B cell (primary cell): Measurements from ENCODE around the gene MOB3B. TPM values are rescaled to one million over a fixed set of nuclear protein-coding genes. Genes with fewer than 3 reads are reported as not detected.

Experiments used
- ATAC-seq: fragments of 200-7000 bp; cut with Tn5 transposase; one replicate; pipeline ENCODE4 v1.10.0; 2021; ENCODE audit warnings: low read depth, mild to moderate bottlenecking, moderate number of reproducible peaks, moderate library complexity
- CTCF ChIA-PET: fragments of 350-600 bp; sonication (Branson Sonifier 250); formaldehyde crosslinking; loops from one replicate; lab custom pipeline; 2021; ENCODE audit warnings: antibody characterized with exemption, inconsistent platforms; lab: Charles Lee
- POLR2A ChIA-PET: fragments of 350-600 bp; sonication (Branson Sonifier 250); formaldehyde crosslinking; loops from one replicate; lab custom pipeline; 2021; ENCODE audit warnings: antibody characterized with exemption; lab: Charles Lee
- DNase-seq: peaks from one replicate; pipeline ENCODE4 v3.0.0; 2013
- H2AFZ ChIP-seq: 2 replicates; pipeline ENCODE4 v1.6.1; 2012; ENCODE audit warnings: mild to moderate bottlenecking, low read depth, low read length; ENCODE audit not compliant: insufficient read depth, poor library complexity, severe bottlenecking
- H3K27ac ChIP-seq, 2 donors: 1 replicate in 1 of 2; 2 replicates in 1 of 2; pipeline ENCODE4 v1.5.1; 2012 to 2013; ENCODE audit warnings: low read length in 2 of 2, mild to moderate bottlenecking in 2 of 2, moderate library complexity in 1 of 2
- H3K27me3 ChIP-seq, 4 experiments: fragments of 200-600 bp in 1 of 4; sonication (generic) in 1 of 4; replicated peaks in 1 of 4; 1 replicate in 2 of 4; 2 replicates in 2 of 4; pipeline versions ENCODE4 v1.6.1 to v1.7.0; 2013 to 2016; ENCODE audit warnings: low read length in 3 of 4, mild to moderate bottlenecking in 2 of 4, mixed read lengths in 1 of 4, moderate library complexity in 1 of 4; ENCODE audit not compliant: insufficient read depth in 4 of 4, control insufficient read depth in 3 of 4; ENCODE audit errors: control extremely low read depth in 1 of 4
- H3K36me3 ChIP-seq, 2 experiments: replicated peaks in 1 of 2; 1 replicate in 1 of 2; 2 replicates in 1 of 2; pipeline versions ENCODE4 v1.6.1 to v1.7.1; 2013; ENCODE audit warnings: low read length in 1 of 2; ENCODE audit not compliant: insufficient read depth in 2 of 2, control insufficient read depth in 1 of 2; ENCODE audit errors: control extremely low read depth in 1 of 2, extremely low read depth in 1 of 2
- H3K4me1 ChIP-seq, 2 donors: fragments of 200-600 bp in 1 of 2; sonication (generic) in 1 of 2; 1 replicate in 1 of 2; 2 replicates in 1 of 2; pipeline versions ENCODE4 v1.5.1 to v1.6.1; 2013 to 2017; ENCODE audit warnings: low read length in 2 of 2; ENCODE audit not compliant: control insufficient read depth in 2 of 2, insufficient read depth in 2 of 2
- H3K4me2 ChIP-seq: replicated peaks from 2 replicates; pipeline ENCODE3; 2012; ENCODE audit warnings: mild to moderate bottlenecking, low read depth, low read length; ENCODE audit not compliant: poor library complexity, severe bottlenecking
- H3K4me3 ChIP-seq, 5 experiments: fragments of 200-600 bp in 1 of 5; sonication (generic) in 1 of 5; 1 replicate in 3 of 5; 2 replicates in 2 of 5; pipeline versions ENCODE4 v1.5.1 to v1.7.0; 2011 to 2016; ENCODE audit warnings: low read length in 4 of 5, mild to moderate bottlenecking in 4 of 5, low read depth in 2 of 5, control low read depth in 1 of 5, moderate library complexity in 1 of 5; ENCODE audit not compliant: insufficient read depth in 1 of 5; ENCODE audit errors: control extremely low read depth in 1 of 5, extremely low read depth in 1 of 5
- H3K79me2 ChIP-seq: fragments of 200-600 bp; sonication (generic); one replicate; pipeline ENCODE4 v1.6.0; 2016; ENCODE audit warnings: low read length; ENCODE audit not compliant: control insufficient read depth, insufficient read depth
- H3K9ac ChIP-seq: fragments of 200-600 bp; sonication (generic); 2 replicates; pipeline ENCODE4 v1.6.1; 2017; ENCODE audit warnings: mild to moderate bottlenecking, low read length, moderate library complexity
- H3K9me3 ChIP-seq, 3 donors: one replicate each; pipeline versions ENCODE4 v1.6.1 to v1.7.1; 2013; ENCODE audit warnings: low read length in 2 of 3; ENCODE audit not compliant: control insufficient read depth in 2 of 3, insufficient read depth in 1 of 3; ENCODE audit errors: control extremely low read depth in 1 of 3
- H4K20me1 ChIP-seq: 2 replicates; pipeline ENCODE4 v1.6.0; 2012; ENCODE audit warnings: mild to moderate bottlenecking, low read length; ENCODE audit not compliant: insufficient read depth, control insufficient read depth, poor library complexity, severe bottlenecking
- H3K27ac Mint-ChIP-seq: one replicate; pipeline ENCODE4 v1.8.0; 2021; ENCODE audit warnings: mixed read lengths
- H3K27me3 Mint-ChIP-seq: one replicate; pipeline ENCODE4 v1.8.0; 2021; ENCODE audit warnings: mixed read lengths
- H3K4me1 Mint-ChIP-seq: one replicate; pipeline ENCODE4 v1.8.0; 2021; ENCODE audit warnings: mixed read lengths
- H3K4me3 Mint-ChIP-seq: one replicate; pipeline ENCODE4 v1.8.0; 2021; ENCODE audit warnings: mixed read lengths
- H3K9me3 Mint-ChIP-seq: one replicate; pipeline ENCODE4 v1.8.0; 2022; ENCODE audit warnings: mixed read lengths; ENCODE audit not compliant: insufficient read depth
- EZH2 ChIP-seq: IDR thresholded peaks from 2 replicates; pipeline ENCODE4 v1.6.1; 2012; ENCODE audit warnings: borderline replicate concordance, low read depth, mild to moderate bottlenecking, moderate library complexity, low read length; ENCODE audit not compliant: insufficient read depth, poor library complexity, severe bottlenecking
- WGBS: methylation state at CpG from one replicate; pipeline ENCODE4 v1.1.5; 2013; ENCODE audit warnings: missing lambda C conversion rate; ENCODE audit not compliant: insufficient coverage; 5-methylcytosine and 5-hydroxymethylcytosine counted together
- intact Hi-C: fragments of 100-400 bp; cut with micrococcal nuclease; formaldehyde crosslinking; loops from one replicate; pipeline ENCODE4 v1.10.0; 2022
- polyA plus RNA-seq: library from polyadenylated mRNA; depleted of rRNA; stranded (reverse); fragments of >200 nt; gene quantifications from 2 replicates; pipeline ENCODE4 v1.2.3, GENCODE V29; 2012
- total RNA-seq, 2 donors: library from RNA; stranded (reverse); fragments of 120-200 nt in 1 of 2; gene quantifications; 1 replicate in 1 of 2; 2 replicates in 1 of 2; pipeline versions ENCODE4 v1.2.3 to v1.2.4, GENCODE V29; 2013 to 2022
- TF ChIP-seq, protein P1 (sequence below): fragments of 200-600 bp; IDR thresholded peaks from one replicate; pipeline ENCODE4 v1.8.0; 2022; ENCODE audit warnings: antibody characterized with exemption, mild to moderate bottlenecking

Gene MOB3B
- total and polyA plus RNA-seq, 2 donors (not counting 1 experiment from before 2014, with no cell fraction given): 7.3 to 7.9 TPM

DNA sequence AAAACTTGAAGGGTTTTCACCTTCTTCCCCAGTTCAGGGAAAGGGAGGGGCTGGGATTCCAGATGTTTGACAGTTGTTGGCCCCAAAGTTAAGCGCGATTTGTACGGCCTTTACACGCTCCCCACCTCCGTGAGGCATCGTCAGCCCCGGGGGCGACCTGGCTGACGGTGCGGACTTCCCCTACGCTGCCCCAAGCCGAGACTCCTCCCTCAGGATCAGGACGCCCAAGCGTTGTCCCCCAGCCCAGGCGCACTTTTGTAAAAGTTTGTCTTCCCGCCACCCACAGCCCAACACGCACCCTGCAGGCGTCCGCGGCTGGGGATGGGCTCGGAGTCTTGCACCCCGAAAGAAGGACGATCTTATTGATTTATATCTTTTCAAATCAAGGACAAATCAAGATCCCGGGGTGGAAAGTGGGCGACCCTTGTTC is 713 bp downstream of the MOB3B start:
- CTCF ChIA-PET: interaction anchor here (0.6 to 17.3 kb wide), 45 partner anchors 12 to 205 kb away, joined by 3 to 395 read pairs (median 6); no protein-coding TSS in a partner anchor
- intact Hi-C loops: loop anchor here (1.0 to 5.0 kb wide), 9 partner anchors 19 to 196 kb away; partner anchors contain the start of gene C9orf72
- Histone ChIP-seq H3K36me3 (no peaks in the 10 kb centered on the region), H3K9me3 (no peaks in the 10 kb centered on the region), H4K20me1 (no peaks in the 10 kb centered on the region), H3K79me2 (peaks cover 51% of the 10 kb centered on the region), H3K4me2 (peak overlapping the region; percentile 85), H3K27ac (peak overlapping the region; percentile 88 to 97), H3K4me3 (peak overlapping the region; percentile 71 to 93 (median 82)), H3K27me3 (no peaks in the 10 kb centered on the region), H2AFZ (peak overlapping the region; percentile 83), H3K4me1 (peaks cover 21 to 24% of the 10 kb centered on the region in 2 donors), H3K9ac (peak overlapping the region; percentile 94)
- H3K4me3 Mint-ChIP-seq: peak overlapping the region; percentile 100
- DNase-seq: peak; percentile 83
- peaks cover 49% of the 10 kb centered on the region for H3K4me1 Mint-ChIP-seq
- WGBS: under 1% methylated on average over 25 of the region's 25 CpGs
- peak overlapping the region; percentile 99 for H3K27ac Mint-ChIP-seq
- no peaks in the 10 kb centered on the region for H3K9me3 Mint-ChIP-seq
- no peaks in the 10 kb centered on the region for H3K27me3 Mint-ChIP-seq
- peak; percentile 62 for ATAC-seq
- TF ChIP-seq EZH2: no peak
- TF ChIP-seq, protein P1, sequence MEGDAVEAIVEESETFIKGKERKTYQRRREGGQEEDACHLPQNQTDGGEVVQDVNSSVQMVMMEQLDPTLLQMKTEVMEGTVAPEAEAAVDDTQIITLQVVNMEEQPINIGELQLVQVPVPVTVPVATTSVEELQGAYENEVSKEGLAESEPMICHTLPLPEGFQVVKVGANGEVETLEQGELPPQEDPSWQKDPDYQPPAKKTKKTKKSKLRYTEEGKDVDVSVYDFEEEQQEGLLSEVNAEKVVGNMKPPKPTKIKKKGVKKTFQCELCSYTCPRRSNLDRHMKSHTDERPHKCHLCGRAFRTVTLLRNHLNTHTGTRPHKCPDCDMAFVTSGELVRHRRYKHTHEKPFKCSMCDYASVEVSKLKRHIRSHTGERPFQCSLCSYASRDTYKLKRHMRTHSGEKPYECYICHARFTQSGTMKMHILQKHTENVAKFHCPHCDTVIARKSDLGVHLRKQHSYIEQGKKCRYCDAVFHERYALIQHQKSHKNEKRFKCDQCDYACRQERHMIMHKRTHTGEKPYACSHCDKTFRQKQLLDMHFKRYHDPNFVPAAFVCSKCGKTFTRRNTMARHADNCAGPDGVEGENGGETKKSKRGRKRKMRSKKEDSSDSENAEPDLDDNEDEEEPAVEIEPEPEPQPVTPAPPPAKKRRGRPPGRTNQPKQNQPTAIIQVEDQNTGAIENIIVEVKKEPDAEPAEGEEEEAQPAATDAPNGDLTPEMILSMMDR: no peak
- POLR2A ChIA-PET: interaction anchor here (1.0 to 2.1 kb wide), 2 partner anchors 49 to 196 kb away, joined by 3 to 12 read pairs; no protein-coding TSS in a partner anchor
